B cell (primary cell): ENCODE measurements around the gene CDIP1.

ENCODE experiments used
- EZH2 ChIP-seq: IDR thresholded peaks from 2 replicates; pipeline ENCODE4 v1.6.1; 2012; ENCODE audit warnings: borderline replicate concordance, low read depth, mild to moderate bottlenecking, moderate library complexity, low read length; ENCODE audit not compliant: insufficient read depth, poor library complexity, severe bottlenecking
- TF ChIP-seq, protein P1 (sequence below): fragments of 200-600 bp; IDR thresholded peaks from one replicate; pipeline ENCODE4 v1.8.0; 2022; ENCODE audit warnings: antibody characterized with exemption, mild to moderate bottlenecking

DNA sequence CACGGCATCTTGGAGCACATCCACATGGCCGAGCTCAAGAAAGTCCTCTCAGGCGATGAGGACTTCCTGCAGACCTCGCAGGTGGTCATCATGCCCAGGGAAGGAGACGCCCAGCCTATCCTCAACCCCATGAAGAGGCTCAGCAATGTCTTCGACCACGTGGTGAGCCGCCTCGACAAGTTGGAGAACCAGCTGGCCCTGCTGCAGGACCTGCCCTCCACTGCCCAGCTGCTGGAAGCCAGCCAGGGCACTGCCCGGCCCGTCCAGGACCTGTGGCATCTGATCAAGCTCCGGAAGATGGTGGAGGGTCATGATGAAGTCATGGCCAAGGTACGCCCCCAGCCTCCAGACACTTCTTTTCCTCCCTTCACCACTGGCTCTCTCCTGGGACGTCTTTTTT is 18.0 kb upstream of the CDIP1 start:
- no peak for TF ChIP-seq EZH2
- TF ChIP-seq, protein P1, sequence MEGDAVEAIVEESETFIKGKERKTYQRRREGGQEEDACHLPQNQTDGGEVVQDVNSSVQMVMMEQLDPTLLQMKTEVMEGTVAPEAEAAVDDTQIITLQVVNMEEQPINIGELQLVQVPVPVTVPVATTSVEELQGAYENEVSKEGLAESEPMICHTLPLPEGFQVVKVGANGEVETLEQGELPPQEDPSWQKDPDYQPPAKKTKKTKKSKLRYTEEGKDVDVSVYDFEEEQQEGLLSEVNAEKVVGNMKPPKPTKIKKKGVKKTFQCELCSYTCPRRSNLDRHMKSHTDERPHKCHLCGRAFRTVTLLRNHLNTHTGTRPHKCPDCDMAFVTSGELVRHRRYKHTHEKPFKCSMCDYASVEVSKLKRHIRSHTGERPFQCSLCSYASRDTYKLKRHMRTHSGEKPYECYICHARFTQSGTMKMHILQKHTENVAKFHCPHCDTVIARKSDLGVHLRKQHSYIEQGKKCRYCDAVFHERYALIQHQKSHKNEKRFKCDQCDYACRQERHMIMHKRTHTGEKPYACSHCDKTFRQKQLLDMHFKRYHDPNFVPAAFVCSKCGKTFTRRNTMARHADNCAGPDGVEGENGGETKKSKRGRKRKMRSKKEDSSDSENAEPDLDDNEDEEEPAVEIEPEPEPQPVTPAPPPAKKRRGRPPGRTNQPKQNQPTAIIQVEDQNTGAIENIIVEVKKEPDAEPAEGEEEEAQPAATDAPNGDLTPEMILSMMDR: no peak
